ENCODE data around the gene CNR2.
"Not testable (repeated sequence)": the region's sequence is repeated elsewhere in the genome, so short reads cannot be mapped to it uniquely, and the experiment has no call there.

CNR2 gene

GRCh38 chr1:23916209-23917131 lies 3.3 kb upstream of the CNR2 start:
- peak; percentile 93 for DNase-seq

- DNase-seq, result no peak
Observed at GRCh38 chr1:23915466-23915865, 2.3 kb upstream of the CNR2 start.

GRCh38 chr1:23914921-23915320 lies 1.8 kb upstream of the CNR2 start:
- DNase-seq, result no peak

GRCh38 chr1:23911921-23912320 lies 1.2 kb downstream of the CNR2 start:
- DNase-seq, result no peak

- DNase-seq, result no peak
Observed at GRCh38 chr1:23910553-23911246, 2.5 kb downstream of the CNR2 start.

GRCh38 chr1:23910144-23910543 lies 3.0 kb downstream of the CNR2 start:
- no peak for DNase-seq

- DNase-seq, result no peak
Observed at GRCh38 chr1:23909412-23909811, 3.8 kb downstream of the CNR2 start.

GRCh38 chr1:23908453-23909341 lies 4.5 kb downstream of the CNR2 start:
- peak; percentile 71 for DNase-seq

GRCh38 chr1:23906731-23907130 lies 6.4 kb downstream of the CNR2 start:
- DNase-seq, result no peak

- DNase-seq, result no peak
Observed at GRCh38 chr1:23905461-23906025, 7.6 kb downstream of the CNR2 start.

GRCh38 chr1:23904748-23905357 lies 8.3 kb downstream of the CNR2 start:
- DNase-seq, result no peak

GRCh38 chr1:23903754-23904153 lies 9.4 kb downstream of the CNR2 start:
- no peak for DNase-seq

GRCh38 chr1:23902321-23903278 lies 10.6 kb downstream of the CNR2 start:
- no peak for DNase-seq

- DNase-seq, result not testable (repeated sequence)
Observed at GRCh38 chr1:23900017-23900416, 13.1 kb downstream of the CNR2 start.

GRCh38 chr1:23899070-23899469 lies 14.1 kb downstream of the CNR2 start:
- DNase-seq, result peak; percentile 88

GRCh38 chr1:23897083-23897482 lies 16.1 kb downstream of the CNR2 start:
- peak; percentile 71 for DNase-seq

GRCh38 chr1:23896491-23896890 lies 16.7 kb downstream of the CNR2 start:
- no peak for DNase-seq

GRCh38 chr1:23895993-23896392 lies 17.2 kb downstream of the CNR2 start:
- DNase-seq, result no peak

GRCh38 chr1:23895082-23895481 lies 18.1 kb downstream of the CNR2 start:
- no peak for DNase-seq

GRCh38 chr1:23889074-23889473 lies 24.1 kb downstream of the CNR2 start:
- no peak for DNase-seq

- DNase-seq, result no peak
Observed at GRCh38 chr1:23885222-23885621, 27.9 kb downstream of the CNR2 start.

Data from hematopoietic multipotent progenitor cell treated with erythropoietin and hydrocortisone succinate and interleukin-3 and kit ligand, for 6 days (in vitro differentiated cells).